Measurements from ENCODE around the gene CDC42BPG.

DNA sequence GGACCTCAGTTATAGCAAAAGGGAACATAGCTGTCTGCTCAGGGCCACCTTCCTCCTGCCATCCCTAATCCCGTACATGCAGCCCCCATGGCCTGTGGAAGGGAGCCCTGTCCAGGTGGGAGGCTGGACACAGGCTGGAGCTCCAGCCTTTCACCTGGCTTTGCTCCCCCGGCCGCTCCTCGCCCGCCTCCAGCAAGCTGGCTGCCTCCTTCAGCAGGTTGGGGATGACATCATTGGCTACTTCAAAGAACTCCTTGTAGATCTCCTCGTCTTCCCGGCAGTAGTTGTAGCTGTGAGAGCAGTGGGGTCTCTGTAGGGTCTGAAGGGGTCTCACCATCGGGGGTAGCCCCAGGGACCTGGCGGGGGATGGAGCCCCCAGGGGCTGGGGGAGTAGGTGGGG, 39.0 kb downstream of the CDC42BPG start:
- TF ChIP-seq, protein P1, sequence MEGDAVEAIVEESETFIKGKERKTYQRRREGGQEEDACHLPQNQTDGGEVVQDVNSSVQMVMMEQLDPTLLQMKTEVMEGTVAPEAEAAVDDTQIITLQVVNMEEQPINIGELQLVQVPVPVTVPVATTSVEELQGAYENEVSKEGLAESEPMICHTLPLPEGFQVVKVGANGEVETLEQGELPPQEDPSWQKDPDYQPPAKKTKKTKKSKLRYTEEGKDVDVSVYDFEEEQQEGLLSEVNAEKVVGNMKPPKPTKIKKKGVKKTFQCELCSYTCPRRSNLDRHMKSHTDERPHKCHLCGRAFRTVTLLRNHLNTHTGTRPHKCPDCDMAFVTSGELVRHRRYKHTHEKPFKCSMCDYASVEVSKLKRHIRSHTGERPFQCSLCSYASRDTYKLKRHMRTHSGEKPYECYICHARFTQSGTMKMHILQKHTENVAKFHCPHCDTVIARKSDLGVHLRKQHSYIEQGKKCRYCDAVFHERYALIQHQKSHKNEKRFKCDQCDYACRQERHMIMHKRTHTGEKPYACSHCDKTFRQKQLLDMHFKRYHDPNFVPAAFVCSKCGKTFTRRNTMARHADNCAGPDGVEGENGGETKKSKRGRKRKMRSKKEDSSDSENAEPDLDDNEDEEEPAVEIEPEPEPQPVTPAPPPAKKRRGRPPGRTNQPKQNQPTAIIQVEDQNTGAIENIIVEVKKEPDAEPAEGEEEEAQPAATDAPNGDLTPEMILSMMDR (IDR thresholded peaks at IDR 0.05; ENCODE audit: low read depth, low read length) = no peak
- TF ChIP-seq EZH2phosphoT487 (IDR thresholded peaks at IDR 0.05; ENCODE audit: low read depth) = no peak

All from OCI-LY3 (cell line).